KBM-7 (cell line): ENCODE measurements around the gene HRC.
A peak's percentile ranks its signal among the peaks of the same experiment; 100 is the strongest.
"Not testable (repeated sequence)": the region's sequence is repeated elsewhere in the genome, so short reads cannot be mapped to it uniquely, and the experiment has no call there.

Source experiments
- DNase-seq: peaks from one replicate; pipeline ENCODE4 v3.0.0-alpha.2; 2015
- in situ Hi-C: fragments of 300-500 bp; cut with MboI; formaldehyde crosslinking; loops from 2 replicates; pipeline ENCODE4 v1.14.3; 2020; ENCODE audit warnings: low sequenced_read_pairs, low pct_unique_long_range_greater_than_20kb, mixed read lengths

Gene HRC

GRCh38 chr19:49165111-49165750, 10.0 kb upstream of the HRC start:
- DNase-seq: no peak
- in situ Hi-C loops: no loop called here

DNA sequence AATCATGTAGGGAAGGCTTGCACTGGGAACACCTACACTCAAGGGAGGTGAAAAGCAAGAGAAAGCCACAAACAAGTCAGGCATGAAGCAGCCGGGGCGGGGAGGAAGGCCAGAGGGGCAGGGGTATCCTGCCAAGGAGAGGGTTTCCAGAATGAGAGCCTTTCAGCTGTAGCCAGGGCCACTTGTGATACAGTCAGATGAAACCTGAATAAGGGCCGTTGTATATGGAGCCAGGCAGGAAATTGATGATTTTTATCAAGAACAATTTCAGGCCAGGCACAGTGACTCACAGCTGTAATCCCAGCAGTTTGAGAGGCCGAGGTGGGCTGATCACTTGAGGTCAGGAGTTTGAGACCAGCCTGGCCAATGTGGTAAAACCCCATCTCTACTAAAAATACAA, 6.8 kb upstream of the HRC start:
- no peak for DNase-seq
- in situ Hi-C loops: no loop called here

- in situ Hi-C loops: no loop called here
- DNase-seq: no peak
Measured at GRCh38 chr19:49160450-49161189, 5.4 kb upstream of the HRC start.

DNA sequence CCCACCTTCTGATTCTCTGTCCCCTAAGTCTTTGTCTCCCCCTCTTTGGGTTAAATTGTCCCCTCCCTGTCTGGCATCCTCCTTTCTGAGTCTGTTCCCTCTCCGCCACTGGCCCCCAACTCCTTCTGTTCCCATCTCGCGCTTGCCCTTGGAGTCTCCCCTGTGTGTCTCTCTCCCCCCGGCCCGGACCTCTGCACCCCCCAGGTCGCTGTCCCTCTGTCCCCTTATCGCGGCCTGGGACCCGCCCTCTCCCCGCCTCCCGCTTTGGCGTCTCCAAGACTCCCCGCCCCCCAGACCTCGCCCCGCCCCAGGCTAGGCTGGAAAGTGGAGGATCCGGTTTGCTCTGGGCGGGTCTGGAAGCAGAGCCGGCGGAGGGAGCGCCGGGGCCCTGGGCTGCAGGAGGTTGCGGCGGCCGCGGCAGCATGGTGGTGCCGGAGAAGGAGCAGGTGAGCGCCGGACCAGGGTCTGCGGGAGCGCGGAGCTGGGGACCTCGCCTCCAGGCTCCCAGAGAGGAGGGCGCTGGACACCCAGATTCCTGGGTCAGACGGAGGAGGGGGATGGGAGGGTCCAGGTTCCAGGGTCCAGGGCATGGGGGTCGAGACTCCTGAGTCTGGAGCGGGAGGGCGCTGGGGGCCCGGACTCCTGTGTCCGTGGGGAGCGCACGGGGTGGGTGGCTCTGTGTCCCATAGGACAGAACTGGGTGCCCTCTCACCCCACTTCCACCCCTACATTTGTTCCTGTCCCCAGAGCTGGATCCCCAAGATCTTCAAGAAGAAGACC, 2.4 kb upstream of the HRC start, which contains the start of gene TRPM4:
TSS of gene TRPM4 (plus strand) at position 348 of the 780 bp plus-strand sequence. CDS start at position 423, 75 bp downstream.
- DNase-seq: peak; percentile 71
- in situ Hi-C loops: no loop called here

GRCh38 chr19:49155820-49156346, 687 bp upstream of the HRC start:
- in situ Hi-C loops: no loop called here
- no peak for DNase-seq

DNA sequence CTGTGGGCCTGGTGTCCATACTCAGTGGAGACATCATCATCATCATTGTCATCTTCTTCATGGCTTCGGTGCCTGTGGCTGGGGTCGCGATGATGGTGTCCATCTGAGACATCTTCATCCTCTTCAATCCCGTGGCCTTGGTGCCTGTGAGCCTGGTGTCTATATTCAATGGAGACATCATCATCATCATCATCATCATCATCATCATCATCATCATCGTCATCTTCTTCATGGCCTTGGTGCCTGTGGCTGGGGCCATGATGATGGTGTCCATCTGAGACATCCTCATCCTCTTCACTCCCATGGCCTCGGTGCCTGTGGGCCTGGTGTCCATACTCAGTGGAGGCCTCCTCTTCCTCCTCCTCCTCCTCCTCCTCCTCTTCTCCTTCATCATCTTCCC, 917 bp downstream of the HRC start:
- in situ Hi-C loops: no loop called here
- DNase-seq: no peak

DNA sequence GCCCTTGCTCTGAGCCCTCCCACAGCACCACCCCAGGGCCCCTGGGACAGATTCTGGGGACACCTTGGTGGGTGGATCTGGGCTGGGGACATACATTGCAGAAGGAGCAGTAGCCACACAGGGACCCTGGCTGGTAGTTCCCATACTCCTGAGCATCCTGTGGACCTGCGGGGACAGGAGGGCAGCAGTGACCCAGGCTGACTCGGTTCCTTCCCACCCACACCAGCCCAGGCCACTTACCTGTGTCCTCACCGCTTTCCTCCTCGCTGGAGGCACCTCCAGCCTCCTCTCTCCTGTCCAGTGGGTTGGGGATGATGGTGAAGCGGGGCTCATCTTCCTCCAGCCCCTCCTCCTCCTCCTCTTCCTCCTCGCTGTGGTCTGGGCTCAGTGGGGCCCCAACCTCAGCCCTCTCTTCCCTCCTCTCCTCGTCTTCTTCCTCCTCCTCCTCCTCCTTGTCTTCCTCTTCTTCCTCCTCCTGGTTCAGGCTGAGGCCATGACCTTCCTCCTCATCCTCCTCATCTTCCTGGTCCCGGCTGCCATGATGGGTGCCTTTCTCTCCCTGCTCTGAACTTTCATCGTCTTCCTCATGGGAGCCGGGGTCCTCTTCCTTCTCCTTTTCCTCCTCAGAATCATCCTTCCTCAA, 1.9 kb downstream of the HRC start:
- DNase-seq: no peak
- in situ Hi-C loops: no loop called here

DNA sequence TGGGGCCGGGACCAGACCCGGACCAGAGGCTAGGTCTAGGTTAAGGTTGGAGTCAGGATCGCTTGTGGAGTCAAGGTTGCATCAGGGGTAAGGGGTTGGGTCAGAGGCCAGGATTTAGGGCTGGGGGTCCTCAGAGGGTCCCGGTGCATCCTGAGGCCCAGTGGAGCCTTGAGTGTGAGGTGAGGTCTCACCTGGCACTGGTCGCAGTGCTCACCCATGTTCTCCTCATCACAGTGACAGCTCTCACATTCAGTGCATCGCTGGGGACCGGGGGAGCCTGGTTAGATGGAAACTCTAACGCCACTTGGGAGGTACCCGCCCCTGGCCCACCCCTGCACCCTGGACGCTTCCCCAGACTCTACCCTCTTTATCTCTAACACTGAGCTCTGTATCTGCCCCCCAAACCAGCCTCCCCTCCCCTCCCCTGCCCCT, 3.1 kb downstream of the HRC start:
- DNase-seq: no peak
- in situ Hi-C loops: no loop called here

DNA sequence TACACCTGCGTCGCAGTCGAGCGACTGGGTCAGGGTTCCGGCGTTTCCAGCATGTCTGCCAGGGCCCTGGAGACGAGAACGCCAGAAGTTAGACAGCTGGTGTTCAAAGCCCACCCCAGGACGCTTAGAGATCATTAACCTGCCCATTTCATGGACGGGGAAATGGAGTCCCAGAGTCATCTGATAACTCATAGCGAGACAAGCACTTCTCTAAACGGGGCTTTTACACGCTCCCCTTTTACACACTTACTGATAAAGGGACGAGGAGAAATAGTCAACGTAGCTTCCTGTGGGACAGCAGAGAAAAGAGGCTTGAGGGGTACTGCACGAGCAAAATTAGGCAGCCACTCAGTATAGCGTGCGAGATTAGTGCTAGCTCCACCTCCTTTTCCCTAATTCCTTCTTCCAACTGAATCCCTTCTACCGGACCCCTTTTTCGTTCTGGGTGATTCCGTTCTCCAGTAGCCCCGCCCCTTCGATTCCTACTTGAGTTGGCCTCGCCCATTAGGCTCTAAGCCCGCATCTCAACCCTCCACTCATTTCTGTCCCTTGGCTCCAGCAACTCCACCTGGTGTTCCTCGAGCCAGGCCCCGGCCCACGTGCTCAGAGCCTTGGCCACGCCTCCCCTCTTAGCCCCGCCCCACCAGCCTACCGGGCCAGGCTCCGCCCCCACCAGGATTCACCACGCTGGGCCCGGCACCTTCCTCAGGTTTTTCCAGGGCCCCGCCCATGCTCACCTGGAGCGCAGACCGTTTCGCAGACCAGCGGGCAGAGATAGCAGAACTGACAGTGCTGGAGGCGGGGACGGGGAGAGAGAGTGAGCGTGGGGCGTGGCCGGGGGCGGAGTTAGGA, 3.7 kb downstream of the HRC start:
- DNase-seq: peak; percentile 64
- in situ Hi-C loops: no loop called here

DNA sequence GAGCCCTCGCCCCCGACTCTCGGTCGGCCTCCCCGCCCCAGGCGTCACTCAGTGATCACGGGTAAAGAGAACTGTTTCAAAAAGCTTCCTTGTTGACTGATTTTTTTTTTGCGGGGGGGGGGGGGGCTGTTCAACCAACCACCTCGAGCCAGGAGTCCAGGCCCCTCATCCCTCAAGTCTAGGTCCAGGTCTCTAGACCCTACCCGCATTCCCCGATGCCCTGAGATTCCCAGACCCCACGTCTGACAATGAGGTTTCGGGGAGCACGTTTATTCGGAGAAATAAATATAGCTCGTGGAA, 4.3 kb downstream of the HRC start:
- in situ Hi-C loops: no loop called here
- DNase-seq: no peak

GRCh38 chr19:49150106-49150943, 4.9 kb downstream of the HRC start:
- DNase-seq: peak; percentile 91
- in situ Hi-C loops: no loop called here

GRCh38 chr19:49149652-49150105, 5.5 kb downstream of the HRC start:
- in situ Hi-C loops: no loop called here
- DNase-seq: peak; percentile 80

GRCh38 chr19:49148784-49149651, 6.2 kb downstream of the HRC start:
- in situ Hi-C loops: no loop called here
- peak; percentile 89 for DNase-seq

- no peak for DNase-seq
- in situ Hi-C loops: no loop called here
Measured at GRCh38 chr19:49148044-49148682, 7.0 kb downstream of the HRC start.

- DNase-seq, in situ Hi-C loops: not testable (repeated sequence)
Measured at GRCh38 chr19:49146408-49146770, 8.8 kb downstream of the HRC start.

GRCh38 chr19:49145573-49146407, 9.4 kb downstream of the HRC start:
- in situ Hi-C loops: no loop called here
- peak; percentile 91 for DNase-seq
